Frontal cortex (tissue), 4 donors: ENCODE results near the gene ANXA11. TPM values are rescaled to one million over a fixed set of nuclear protein-coding genes. Genes with fewer than 3 reads are reported as not detected.
"Not testable (repeated sequence)": the region's sequence is repeated elsewhere in the genome, so short reads cannot be mapped to it uniquely, and the experiment has no call there.

ENCODE experiments used
- DNase-seq, 2 donors: peaks; one replicate each; pipeline ENCODE4 v3.0.0; 2012; ENCODE audit warnings: low spot score in 2 of 2
- FAIRE-seq: peaks from 2 replicates; lab custom pipeline; 2012; peaks lifted over from hg19 to GRCh38; lab: Jason Lieb, UNC
- total RNA-seq: library from RNA; depleted of rRNA; stranded (reverse); fragments of >200 nt; gene quantifications from one replicate; pipeline ENCODE4 v1.2.3, GENCODE V29; 2014
- donor health status: control.
- donor health status: control.
- donor health status: control.

Gene ANXA11
- total RNA-seq, 1 donor from 2014 or later, result 2.0 TPM

DNA sequence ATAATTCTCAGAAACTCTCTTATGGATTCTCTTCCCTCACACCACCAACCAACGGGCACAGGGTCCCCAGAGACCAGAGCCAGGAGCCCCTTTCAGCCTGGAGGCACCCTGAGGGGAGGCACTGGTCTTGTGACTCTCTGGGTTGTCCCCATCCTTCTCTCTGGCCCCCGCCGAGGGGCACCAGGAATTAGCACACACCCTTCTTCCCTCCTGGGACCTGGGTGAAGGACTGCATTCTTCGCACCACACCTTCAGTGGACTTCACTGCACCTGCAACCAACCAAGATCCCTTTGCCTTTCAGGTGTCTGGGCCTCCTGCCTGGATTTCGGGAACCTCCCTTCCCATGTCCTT is 50.7 kb downstream of the ANXA11 start:
- no peak for FAIRE-seq
- no peak for DNase-seq

DNA sequence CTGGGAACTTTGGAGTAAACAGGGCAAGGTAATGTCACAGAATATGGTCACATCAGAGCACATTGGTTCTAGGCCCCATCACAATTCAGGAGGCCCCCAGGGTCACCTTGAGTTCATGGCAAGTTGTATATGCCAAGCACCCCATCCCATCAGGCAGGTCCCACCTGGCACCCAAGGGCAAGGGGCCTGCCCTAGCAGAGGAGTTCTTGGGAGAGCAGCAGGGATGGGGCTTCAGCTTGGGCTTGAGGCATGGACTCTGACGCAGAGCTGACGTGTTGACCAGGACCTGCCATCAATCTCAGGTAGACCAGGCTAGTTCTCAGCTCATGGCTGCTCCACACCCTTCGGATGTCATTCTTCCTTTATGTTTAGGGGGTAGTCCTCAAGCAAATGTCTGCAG is 51.9 kb downstream of the ANXA11 start:
- FAIRE-seq (no peak), DNase-seq (no peak)

DNA sequence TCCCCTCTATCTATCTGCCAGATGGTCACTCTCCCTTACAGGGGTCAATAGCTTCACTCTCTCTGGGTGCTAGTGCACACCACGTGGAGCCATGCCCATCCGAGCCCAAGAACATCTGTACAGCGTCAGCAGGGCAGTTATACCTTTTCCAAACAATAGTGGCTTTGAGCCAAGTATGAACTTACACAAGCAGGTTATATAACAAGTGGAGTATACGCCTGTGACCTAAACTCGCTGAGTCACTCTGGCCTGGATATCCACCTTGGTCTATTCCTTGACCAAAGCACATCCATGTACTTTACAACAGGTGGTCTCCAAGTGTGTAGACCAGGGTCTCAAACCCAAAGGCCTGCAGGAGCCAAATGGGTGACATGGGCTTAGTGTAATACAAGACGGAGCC is 52.5 kb downstream of the ANXA11 start:
- DNase-seq (no peak), FAIRE-seq (no peak)

DNA sequence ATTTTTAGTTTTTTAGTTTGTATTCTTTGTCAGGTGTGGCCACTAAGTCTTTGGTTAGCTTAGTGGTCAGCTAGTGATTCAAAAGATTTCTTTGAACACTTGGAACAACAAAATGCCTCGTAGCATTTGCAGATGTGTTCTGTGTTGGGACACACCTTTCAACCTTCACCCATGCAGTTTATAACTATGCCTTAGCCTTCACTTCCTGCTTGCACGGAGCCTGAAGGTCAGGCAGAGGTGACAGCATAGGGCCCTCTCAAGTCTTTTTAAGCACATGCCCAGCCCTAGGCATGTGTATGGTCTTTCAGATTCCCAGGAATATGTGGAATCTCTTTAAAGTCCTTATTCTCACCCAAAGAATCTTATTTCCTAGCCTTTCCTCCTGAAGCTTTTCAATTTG is 55.2 kb downstream of the ANXA11 start:
- DNase-seq, result no peak
- FAIRE-seq, result no peak

DNA sequence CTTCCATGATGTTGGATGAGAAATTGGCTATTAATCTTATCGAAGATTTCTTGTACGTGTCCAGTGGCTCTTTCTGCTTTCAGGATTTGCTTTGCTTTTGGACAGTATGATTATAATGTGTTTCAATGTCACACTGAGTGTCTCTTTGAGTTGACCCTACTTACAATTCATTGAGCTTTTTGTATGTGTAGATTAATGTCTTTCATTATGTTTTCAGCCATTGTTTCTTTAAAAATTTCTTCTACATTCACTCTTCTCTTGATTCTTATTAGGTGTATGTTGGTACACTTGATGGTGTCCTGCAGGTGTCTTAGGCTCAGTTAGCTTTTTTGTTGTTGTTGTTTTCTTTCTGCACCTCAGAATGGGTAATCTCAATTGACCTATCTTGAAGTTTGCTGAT is 56.2 kb downstream of the ANXA11 start:
- DNase-seq (no peak), FAIRE-seq (no peak)

DNA sequence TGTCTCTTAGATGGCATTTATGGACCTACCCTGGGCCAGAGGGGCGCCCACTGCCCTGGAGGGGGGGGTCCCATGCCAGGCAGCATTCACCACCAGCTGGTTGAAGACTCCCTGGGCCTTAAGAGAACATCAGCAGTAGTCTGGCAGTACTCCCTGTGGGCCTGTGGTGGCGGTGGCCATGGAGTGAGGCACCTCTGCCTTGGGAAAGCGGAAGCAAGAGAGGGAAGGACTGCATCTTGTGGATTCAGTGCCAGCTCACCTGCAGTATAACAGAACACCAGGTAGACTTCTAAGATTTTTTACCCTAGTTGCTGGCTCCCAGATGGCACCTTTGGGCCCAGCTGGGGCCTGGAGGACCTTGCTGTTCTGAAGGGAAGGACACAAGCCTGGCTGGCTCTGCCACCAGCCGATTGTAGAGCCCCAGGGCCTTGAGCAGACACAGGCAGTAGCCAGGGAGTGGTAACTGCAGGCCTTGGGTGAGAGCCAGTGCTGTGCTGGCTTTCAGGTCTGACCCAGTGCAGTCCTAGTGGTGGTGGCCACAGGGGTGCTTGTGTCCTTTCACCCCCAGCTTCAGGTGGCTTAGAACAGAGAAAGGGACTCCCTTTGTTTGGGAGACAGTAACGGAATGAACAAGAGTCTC is 57.1 kb downstream of the ANXA11 start:
- no peak for DNase-seq
- FAIRE-seq, result no peak

DNA sequence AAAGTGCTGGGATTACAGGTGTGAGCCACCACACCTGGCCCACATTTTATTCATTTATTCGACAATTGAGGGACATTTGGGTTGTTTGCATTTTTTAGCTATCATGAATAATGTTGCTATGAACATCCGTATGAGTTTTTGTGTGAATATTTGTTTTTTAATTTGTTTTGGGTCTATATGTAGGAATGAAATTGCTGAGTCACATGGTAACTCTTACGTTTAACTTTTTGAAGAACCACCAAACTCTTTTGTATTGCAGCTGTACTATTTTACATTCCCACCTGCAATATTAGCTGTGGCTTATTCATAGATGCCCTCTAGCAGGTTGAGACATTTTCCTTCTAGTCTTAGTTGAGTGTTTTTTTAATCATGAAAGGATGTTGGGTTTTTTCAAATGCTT is 58.4 kb downstream of the ANXA11 start:
- FAIRE-seq (no peak), DNase-seq (no peak)

DNA sequence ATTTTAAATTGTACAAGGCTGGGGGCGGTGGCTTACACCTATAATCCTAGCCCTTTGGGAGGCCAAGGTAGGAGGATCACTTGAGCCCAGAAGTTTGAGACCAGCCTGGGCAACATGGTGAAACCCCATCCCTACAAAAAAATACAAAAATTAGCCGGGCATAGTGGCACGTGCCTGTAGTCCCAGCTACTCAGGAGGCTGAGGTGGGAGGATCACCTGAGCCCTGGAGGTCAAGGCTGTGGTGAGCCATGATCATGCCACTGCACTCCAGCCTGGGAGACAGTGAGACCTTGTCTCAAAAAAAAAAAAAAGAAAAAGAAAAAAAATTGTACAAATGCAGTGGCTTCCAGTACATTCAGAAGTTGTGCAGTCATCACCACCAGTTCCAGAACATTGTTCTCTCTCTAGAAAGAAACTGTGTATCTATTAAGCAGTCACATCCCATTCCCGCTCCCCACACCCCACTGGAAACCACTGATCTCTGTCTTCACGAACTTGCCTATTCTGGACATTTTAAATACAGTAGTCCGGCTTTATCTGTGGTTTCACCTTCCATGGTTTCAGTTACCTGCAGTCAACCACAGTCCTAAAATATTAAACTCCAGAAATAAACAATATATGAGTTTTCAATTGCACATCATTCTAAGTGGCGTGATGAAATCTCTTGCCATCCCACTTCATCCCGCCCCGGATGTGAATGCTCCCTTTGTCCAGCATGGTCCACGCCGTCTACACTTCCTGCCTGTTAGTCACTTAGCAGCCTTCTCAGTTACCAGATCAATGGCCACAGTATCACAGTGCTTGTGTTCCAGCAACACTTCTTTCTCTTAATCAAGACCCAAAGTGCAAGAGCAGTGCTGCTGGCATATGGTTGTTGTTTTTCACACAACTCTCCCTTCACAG is 59.7 kb downstream of the ANXA11 start:
- DNase-seq, FAIRE-seq: not testable (repeated sequence)

DNA sequence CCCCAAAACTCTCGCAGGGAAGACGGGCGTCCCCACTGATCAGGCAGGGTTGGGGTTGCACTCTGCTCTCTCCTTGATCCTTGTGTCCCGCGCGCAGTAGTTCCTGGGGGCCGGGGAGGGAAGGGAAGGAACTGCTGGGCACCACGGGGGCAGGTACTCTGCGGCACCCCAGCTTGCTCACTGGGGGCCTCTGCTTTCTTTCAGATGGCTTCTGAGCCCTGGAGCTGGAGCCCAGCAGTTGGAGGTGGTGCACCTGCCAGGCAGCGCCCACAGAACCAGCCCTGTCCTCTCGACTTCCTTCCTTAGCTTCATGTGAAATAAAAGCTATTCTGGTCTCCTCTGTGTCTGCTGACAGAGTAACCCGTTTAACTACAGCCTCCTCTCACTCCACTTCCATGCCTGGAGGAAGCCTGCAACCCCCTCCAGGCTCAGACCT is 60.6 kb downstream of the ANXA11 start:
- no peak for FAIRE-seq
- DNase-seq, result no peak

DNA sequence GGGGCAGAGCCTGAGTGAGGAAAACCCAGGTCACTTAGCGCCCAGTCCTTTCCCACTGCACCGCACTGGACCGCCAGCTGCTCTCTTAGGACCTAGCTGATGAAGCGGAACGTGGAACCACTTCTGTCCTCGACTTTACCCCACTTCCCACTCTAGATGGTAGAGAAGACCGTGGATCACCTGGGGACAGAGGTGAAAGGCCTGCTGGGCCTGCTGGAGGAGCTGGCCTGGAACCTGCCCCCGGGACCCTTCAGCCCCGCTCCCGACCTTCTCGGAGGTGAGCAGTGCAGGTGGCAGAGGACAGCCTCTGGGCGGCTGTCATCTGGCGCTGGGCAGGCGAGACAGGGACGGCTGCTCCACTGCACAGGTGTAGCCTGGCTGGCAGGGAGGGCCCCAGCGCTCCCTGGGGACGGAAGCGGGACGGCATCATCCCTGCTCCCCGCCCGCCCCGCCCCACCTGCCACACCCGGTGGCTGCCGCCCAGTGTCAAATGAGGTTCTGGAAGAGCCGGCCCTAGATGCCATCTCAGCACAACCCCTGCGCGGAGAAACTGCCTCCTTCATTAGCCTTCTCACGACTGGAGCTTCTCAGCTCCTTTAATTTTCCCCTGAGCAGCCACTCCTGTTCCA is 61.2 kb downstream of the ANXA11 start:
- FAIRE-seq (no peak), DNase-seq (no peak)

DNA sequence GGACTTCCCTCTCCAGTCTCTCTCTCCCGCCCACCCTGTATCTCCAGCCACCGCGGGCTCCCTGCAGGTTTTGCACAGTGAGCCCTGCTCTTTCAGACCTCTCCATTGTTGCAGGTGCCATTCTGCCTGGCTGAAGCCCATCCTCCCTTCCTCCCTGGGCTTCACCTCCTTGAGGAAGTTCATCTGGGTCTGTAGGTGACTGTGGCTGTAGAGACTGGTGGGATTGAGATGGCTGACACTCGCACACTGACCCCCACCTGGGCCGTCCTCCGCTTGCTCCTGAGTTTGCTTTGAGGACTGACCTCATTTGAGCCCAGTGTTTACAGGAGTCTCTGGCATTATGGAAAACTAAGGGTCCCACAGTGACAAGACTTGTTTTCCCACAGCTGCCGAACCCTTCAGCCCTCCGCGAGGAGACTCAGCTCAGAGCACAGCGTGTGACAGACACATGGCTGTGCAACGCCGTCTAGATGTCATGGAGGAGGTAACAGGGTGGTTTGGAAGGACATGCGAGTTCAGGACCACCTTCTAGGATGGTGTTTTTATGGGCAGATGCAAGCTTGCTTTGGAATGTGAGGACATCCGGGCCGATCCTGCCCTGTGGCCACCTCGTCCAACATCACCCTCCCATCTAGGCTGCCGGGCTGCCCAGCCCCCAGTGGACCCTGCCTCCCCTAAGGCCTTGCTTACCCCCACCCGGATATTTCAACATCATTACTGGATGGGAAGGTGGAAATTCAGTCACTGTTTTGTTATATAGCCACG is 63.5 kb downstream of the ANXA11 start:
- DNase-seq (no peak), FAIRE-seq (no peak)

DNA sequence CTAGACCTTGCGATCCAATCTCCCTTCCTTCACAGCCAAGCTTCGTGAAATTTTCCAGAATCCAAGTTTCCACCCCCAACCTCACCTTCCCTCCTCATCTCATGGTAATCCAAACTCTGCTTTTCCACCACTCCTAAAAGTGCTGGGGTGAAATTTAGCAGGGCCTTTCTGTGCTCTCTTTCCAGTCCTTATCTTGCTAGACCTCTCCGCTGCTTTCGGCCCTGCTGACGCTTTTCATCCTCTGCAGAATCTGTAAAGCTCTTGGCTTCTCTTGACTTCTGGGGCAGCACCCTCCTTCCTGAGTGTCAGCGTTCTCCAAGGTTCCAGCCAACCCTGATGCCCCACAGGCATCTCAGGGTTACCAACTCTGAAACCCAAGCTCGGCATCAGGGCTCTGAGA is 65.1 kb downstream of the ANXA11 start:
- no peak for FAIRE-seq
- no peak for DNase-seq

DNA sequence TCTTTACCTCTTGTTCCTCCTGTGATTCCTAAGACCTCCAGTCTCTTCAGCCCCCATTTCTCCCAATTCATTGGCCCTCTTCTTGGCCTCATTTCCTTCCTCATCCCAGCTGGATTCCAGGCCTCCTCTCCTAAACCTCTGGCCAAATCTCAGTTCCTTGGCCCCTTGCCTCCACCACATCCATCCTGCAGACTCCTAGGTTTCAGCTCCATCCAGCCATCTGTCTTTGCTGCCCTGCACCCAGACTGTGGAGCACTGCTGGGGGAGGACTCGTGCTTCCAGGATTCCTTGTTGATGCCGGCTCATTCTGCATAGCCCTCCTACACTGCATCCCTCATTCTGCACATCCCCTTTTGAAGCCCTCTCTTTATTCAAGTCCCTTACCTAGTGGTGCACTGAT is 66.1 kb downstream of the ANXA11 start:
- no peak for FAIRE-seq
- no peak for DNase-seq

DNA sequence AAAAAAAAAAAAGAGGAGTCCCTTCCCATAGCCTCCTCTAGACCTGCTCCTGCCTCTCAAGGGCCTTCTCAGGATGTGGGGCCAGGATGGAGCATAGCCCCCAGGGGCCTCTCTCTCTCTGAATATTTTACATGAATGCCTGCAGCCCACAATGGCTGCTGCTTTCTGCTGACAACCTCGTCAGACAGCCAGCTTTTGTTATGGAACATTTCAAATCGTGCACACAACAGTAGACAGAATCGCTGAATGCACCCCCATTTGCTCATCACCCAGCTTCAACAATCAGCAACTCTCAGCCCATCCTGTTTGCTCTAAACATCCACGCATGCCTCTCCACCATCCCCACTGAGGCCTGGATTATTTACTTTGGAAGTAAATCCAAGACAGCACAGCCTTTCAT is 67.4 kb downstream of the ANXA11 start:
- DNase-seq (no peak), FAIRE-seq (no peak)

DNA sequence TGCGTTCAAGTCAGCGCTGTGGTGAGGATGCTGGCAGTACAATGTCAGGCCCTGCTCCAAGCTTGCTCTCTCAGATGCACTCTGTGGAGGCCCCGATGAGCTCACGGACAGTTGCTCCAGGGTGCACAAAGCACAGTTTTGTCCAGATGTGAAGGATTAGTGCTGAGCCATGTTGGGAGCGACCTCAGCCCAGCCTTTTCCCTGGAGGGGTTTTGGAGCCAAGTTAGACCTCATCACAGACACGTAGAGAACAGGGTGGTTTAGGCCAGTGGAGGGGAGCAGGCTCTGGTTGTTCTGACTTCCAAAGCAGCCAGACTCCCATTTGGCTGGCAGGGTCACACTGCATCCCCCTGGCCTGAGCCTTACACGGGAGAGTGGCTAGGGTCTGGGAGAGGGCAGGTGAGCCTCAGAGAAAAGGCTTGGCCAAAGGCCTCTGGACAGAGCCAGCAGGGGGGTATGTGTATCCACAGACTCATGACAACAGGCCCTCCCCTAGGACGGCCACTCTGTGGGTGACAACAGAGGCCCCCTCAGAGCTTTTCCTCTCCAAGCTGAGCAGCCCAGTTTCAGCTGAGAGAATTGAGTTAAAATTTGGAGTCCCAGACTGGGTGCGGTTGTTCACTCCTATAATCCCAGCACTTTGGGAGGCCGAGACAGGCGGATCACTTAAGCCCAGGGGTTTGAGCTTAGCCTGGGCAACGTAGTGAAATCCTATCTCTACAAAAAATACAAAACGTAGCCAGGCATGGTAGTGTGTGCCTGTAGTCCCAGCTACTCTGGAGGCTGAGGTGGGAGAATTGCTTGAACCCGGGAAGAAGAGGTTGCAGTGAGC is 68.1 kb downstream of the ANXA11 start:
- no peak for FAIRE-seq

DNA sequence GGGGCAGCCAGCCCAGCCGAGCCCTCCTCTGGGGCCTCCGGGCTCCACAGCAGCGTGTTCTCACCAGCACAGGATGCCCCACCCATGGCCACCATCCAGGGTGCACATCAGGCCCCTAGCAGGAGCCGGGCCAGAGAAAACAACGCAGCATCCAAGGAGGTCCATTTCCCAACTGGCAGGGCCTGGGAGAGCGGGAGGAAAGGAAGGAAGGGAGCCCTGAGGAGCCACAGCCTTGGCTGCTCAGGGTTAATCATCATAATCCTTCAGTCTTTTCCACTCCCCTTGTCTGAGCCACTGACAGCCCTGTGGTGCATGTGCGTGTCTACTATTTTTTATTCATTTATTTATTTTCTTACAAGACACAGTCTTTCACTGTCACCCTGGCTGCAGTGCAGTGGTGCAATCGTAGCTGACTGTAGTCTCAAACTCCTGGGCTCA is 69.2 kb downstream of the ANXA11 start:
- no peak for DNase-seq
- FAIRE-seq, result no peak

More for the DNA sequence above, 68.1 kb downstream of the ANXA11 start:
- DNase-seq, result no peak

DNA sequence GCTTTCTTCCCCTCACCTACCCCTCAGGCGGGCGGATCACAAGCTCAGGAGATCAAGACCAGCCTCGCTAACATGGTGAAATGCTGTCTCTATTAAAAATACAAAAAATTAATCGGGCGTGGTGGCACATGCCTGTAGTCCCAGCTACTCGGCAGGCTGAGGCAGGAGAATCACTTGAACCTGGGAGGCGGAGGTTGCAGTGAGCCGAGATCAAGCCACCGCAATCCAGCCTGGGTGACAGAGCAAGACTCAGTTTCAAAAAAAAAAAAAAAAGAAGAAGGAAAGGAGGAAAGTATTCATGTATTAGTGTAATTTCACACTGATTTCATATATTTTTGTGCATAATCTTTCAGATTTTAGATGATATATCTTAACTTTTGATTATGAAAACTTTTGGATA is 71.7 kb downstream of the ANXA11 start:
- not testable (repeated sequence) for DNase-seq, FAIRE-seq

DNA sequence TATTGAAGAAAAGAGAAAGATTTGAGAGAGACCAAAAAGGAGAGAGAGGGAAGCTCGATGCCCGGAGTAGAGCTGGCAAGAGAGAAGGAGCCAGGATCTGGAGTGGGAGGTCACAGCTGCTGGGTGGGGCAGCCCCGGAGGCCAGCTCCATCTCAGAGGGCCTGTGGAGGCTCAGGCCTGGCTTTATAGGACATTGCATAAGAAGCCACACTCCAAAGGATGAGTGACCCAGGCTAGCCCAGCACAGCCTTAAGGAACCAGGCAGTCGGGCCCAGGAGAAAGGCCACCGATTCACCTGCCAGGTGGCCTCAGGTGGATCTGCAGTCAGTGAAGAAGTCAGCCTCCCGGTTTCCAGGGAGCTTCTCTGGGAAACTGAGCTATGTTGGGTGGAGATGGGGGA is 72.1 kb downstream of the ANXA11 start:
- no peak for FAIRE-seq
- no peak for DNase-seq
